A549 (cell line): ENCODE results near the gene RIC1. TPM values are rescaled to one million over a fixed set of nuclear protein-coding genes. Genes with fewer than 3 reads are reported as not detected.

Experiments
- ATAC-seq, 2 experiments: fragments of 200-7000 bp in 1 of 2; fragments of >200 bp in 1 of 2; cut with Nextera tagmentation in 1 of 2; cut with Tn5 transposase in 1 of 2; 3 replicates each; pipeline versions ENCODE4 v1.8.0 to v1.9.1; 2018 to 2020; ENCODE audit warnings: mild to moderate bottlenecking in 1 of 2, moderate library complexity in 1 of 2
- CTCF ChIA-PET: fragments of 300-600 bp; sonication (Branson Sonifier 250); formaldehyde crosslinking; extraction: SDS; loops from one replicate; lab custom pipeline; 2021; ENCODE audit warnings: antibody characterized with exemption, inconsistent platforms; lab: Yijun Ruan, JAX
- POLR2A ChIA-PET: fragments of 350-600 bp; formaldehyde crosslinking; extraction: SDS; loops from one replicate; lab custom pipeline; 2021; ENCODE audit warnings: antibody characterized with exemption, inconsistent platforms; lab: Yijun Ruan, JAX
- DNase-seq, 2 experiments: peaks; one replicate each; pipeline versions ENCODE4 v3.0.0 to v3.0.0-alpha.2; 2011 to 2016; ENCODE audit warnings: low read depth in 1 of 2, low spot score in 1 of 2
- FAIRE-seq: peaks from 2 replicates; lab custom pipeline; 2011; peaks lifted over from hg19 to GRCh38; lab: Jason Lieb, UNC
- H3K27ac ChIP-seq, 2 experiments: fragments of >200 bp; sonication (Bioruptor Twin); formaldehyde crosslinking; 3 replicates each; pipeline ENCODE4 v1.5.1; 2016 to 2017
- H3K4me1 ChIP-seq: fragments of >200 bp; sonication (Bioruptor Twin); formaldehyde crosslinking; 3 replicates; pipeline ENCODE4 v1.6.1; 2016
- H3K4me2 ChIP-seq: fragments of >200 bp; sonication (Bioruptor Twin); formaldehyde crosslinking; 3 replicates; pipeline ENCODE4 v1.6.1; 2016
- H3K4me3 ChIP-seq: fragments of >200 bp; sonication (Bioruptor Twin); formaldehyde crosslinking; 3 replicates; pipeline ENCODE4 v1.5.1; 2016
- H3K9me3 ChIP-seq: fragments of >200 bp; sonication (Bioruptor Twin); formaldehyde crosslinking; 3 replicates; pipeline ENCODE4 v1.6.1; 2016
- BHLHE40 ChIP-seq: IDR thresholded peaks from 2 replicates; pipeline ENCODE4 v1.6.1; 2012; ENCODE audit warnings: low read depth, low read length, inconsistent platforms
- CBX2 ChIP-seq: fragments of 200-600 bp; sonication (generic); IDR thresholded peaks from 2 replicates; pipeline ENCODE4 v1.6.1; 2016; ENCODE audit warnings: low read depth, mild to moderate bottlenecking, borderline replicate concordance
- CHD2 ChIP-seq: fragments of 150-350 bp; IDR thresholded peaks from 2 replicates; pipeline ENCODE4 v1.6.1; 2014; ENCODE audit warnings: low read length; ENCODE audit not compliant: partially characterized antibody
- E2F6 ChIP-seq: IDR thresholded peaks from 2 replicates; pipeline ENCODE4 v1.6.1; 2012; ENCODE audit warnings: low read depth, borderline replicate concordance
- EHMT2 ChIP-seq: fragments of 200-600 bp; sonication (generic); IDR thresholded peaks from 2 replicates; pipeline ENCODE4 v1.6.1; 2016; ENCODE audit warnings: antibody characterized with exemption, low read depth, mild to moderate bottlenecking, moderate library complexity
- ELK1 ChIP-seq: fragments of 150-350 bp; IDR thresholded peaks from 2 replicates; pipeline ENCODE4 v1.6.1; 2014; ENCODE audit warnings: low read depth, mild to moderate bottlenecking, low read length
- HDAC2 ChIP-seq: fragments of 200-600 bp; sonication (generic); IDR thresholded peaks from 2 replicates; pipeline ENCODE4 v1.6.1; 2016
- HOXA7 ChIP-seq: fragments of 250-450 bp; sonication (Bioruptor Pico); IDR thresholded peaks from 2 replicates; pipeline ENCODE4 v1.5.0; 2020; ENCODE audit warnings: mild to moderate bottlenecking, moderate library complexity
- HOXB13 ChIP-seq: fragments of 250-450 bp; sonication (Bioruptor Pico); IDR thresholded peaks from 2 replicates; pipeline ENCODE4 v1.5.0; 2020; ENCODE audit warnings: low read depth, mild to moderate bottlenecking, moderate library complexity
- HOXB5 ChIP-seq: fragments of 250-450 bp; sonication (Bioruptor Pico); IDR thresholded peaks from 2 replicates; pipeline ENCODE4 v1.5.0; 2020; ENCODE audit warnings: mild to moderate bottlenecking, moderate library complexity
- JUN ChIP-seq, 2 experiments: fragments of >200 bp; sonication (Bioruptor Twin); formaldehyde crosslinking; IDR thresholded peaks; 2 replicates in 1 of 2; 3 replicates in 1 of 2; pipeline ENCODE4 v1.6.1; 2016 to 2017
- JUNB ChIP-seq: fragments of >200 bp; sonication (Bioruptor Twin); formaldehyde crosslinking; IDR thresholded peaks from 2 replicates; pipeline ENCODE4 v1.6.1; 2016
- MAZ ChIP-seq: fragments of 150-350 bp; IDR thresholded peaks from 2 replicates; pipeline ENCODE4 v1.6.1; 2014; ENCODE audit warnings: antibody characterized with exemption, low read depth, low read length, borderline replicate concordance
- MYC ChIP-seq: IDR thresholded peaks from 2 replicates; pipeline ENCODE4 v1.6.1; 2012; ENCODE audit warnings: mild to moderate bottlenecking, inconsistent platforms, low read length, improper control_type of control experiment, borderline replicate concordance
- NFE2L2 ChIP-seq: fragments of 150-350 bp; conservative IDR thresholded peaks from 2 replicates; pipeline ENCODE4 v1.6.1; 2014; ENCODE audit warnings: low read length
- NR3C1 ChIP-seq: fragments of >200 bp; sonication (Bioruptor Twin); formaldehyde crosslinking; IDR thresholded peaks from 3 replicates; pipeline ENCODE4 v1.6.1; 2017
- PBX3 ChIP-seq: IDR thresholded peaks from 2 replicates; pipeline ENCODE4 v1.6.1; 2012
- PHF8 ChIP-seq: fragments of 200-600 bp; sonication (generic); IDR thresholded peaks from 2 replicates; pipeline ENCODE4 v1.6.1; 2016; ENCODE audit warnings: low read depth, mild to moderate bottlenecking, antibody characterized with exemption, moderate library complexity, borderline replicate concordance
- POLR2A ChIP-seq: IDR thresholded peaks from 2 replicates; pipeline ENCODE4 v1.6.1; 2012; ENCODE audit warnings: mild to moderate bottlenecking, low read length
- RAD21 ChIP-seq, 2 experiments: fragments of >200 bp in 1 of 2; sonication (Bioruptor Twin) in 1 of 2; formaldehyde crosslinking in 1 of 2; IDR thresholded peaks in 1 of 2; conservative IDR thresholded peaks in 1 of 2; 2 replicates in 1 of 2; 3 replicates in 1 of 2; pipeline ENCODE4 v1.6.1; 2012 to 2018; ENCODE audit warnings: inconsistent platforms in 1 of 2
- RARB ChIP-seq: fragments of 250-450 bp; sonication (Bioruptor Pico); IDR thresholded peaks from 2 replicates; pipeline ENCODE4 v1.8.0; 2021; ENCODE audit warnings: mild to moderate bottlenecking, moderate library complexity
- REST ChIP-seq: fragments of 200-600 bp; sonication (generic); IDR thresholded peaks from 2 replicates; pipeline ENCODE4 v1.6.1; 2016; ENCODE audit warnings: antibody characterized with exemption, mild to moderate bottlenecking, moderate library complexity
- RFX5 ChIP-seq: fragments of 450-650 bp; IDR thresholded peaks from 2 replicates; pipeline ENCODE4 v1.7.1; 2014; ENCODE audit warnings: antibody characterized with exemption, mild to moderate bottlenecking, moderate library complexity
- TP53 ChIP-seq: fragments of 250-450 bp; sonication (Bioruptor Pico); IDR thresholded peaks from 2 replicates; pipeline ENCODE4 v1.5.0; 2021; ENCODE audit warnings: mild to moderate bottlenecking, moderate library complexity
- ZNF302 ChIP-seq: fragments of 250-450 bp; sonication (Bioruptor Pico); IDR thresholded peaks from 2 replicates; pipeline ENCODE4 v1.9.0; 2021; ENCODE audit warnings: inconsistent platforms, mild to moderate bottlenecking, moderate library complexity
- WGBS: methylation state at CpG from one replicate; pipeline ENCODE4 v1.1.6; 2017; ENCODE audit errors: missing lambda C conversion rate; 5-methylcytosine and 5-hydroxymethylcytosine counted together
- polyA plus RNA-seq, 4 experiments: library from polyadenylated mRNA; depleted of rRNA in 3 of 4; stranded (reverse); fragments of >200 nt; fragmentation: RNase III in 1 of 4; extraction: RNeasy Plus Mini Kit Qiagen cat#74134 plus additional on column Dnase treatment in 1 of 4; gene quantifications; 2 replicates in 3 of 4; 3 replicates in 1 of 4; pipeline ENCODE4 v1.2.3, GENCODE V29; 2011 to 2017
- TF ChIP-seq, protein P1 (sequence below): fragments of >200 bp; sonication (Bioruptor Twin); formaldehyde crosslinking; IDR thresholded peaks from 2 replicates; pipeline ENCODE4 v1.6.1; 2016
- TF ChIP-seq, protein P2 (sequence below): fragments of >200 bp; sonication (Bioruptor Twin); formaldehyde crosslinking; IDR thresholded peaks from 3 replicates; pipeline ENCODE4 v1.5.1; 2016

RIC1 gene
- polyA plus RNA-seq, 2 of the 4 experiments (the other 2 are of a cell fraction), result 10.7 to 26.8 TPM

- ChIA-PET POLR2A (no interaction called here), CTCF (no interaction called here)
- H3K4me2 ChIP-seq, result no peak overlapping the region
- no peak for FAIRE-seq
- no peak overlapping the region for H3K27ac ChIP-seq
- 91% methylated on average over 7 of the region's 7 CpGs for WGBS
- no peak for DNase-seq
- 0 out of 3 replicates have a peak, but pooled peaks cover 3% of the 10 kb centered on the region for H3K9me3 ChIP-seq
- H3K4me3 ChIP-seq, result no peak overlapping the region
- TF ChIP-seq E2F6 (no peak), PHF8 (no peak), MAZ (no peak), RAD21 (conservative IDR thresholded peaks at IDR 0.05 in 1 of 2, IDR thresholded peaks at IDR 0.05 in 1 of 2) (no peak), HDAC2 (no peak), RFX5 (no peak)
- TF ChIP-seq, protein P1, sequence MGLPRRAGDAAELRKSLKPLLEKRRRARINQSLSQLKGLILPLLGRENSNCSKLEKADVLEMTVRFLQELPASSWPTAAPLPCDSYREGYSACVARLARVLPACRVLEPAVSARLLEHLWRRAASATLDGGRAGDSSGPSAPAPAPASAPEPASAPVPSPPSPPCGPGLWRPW, result no peak
- H3K4me1 ChIP-seq, result no peaks in the 10 kb centered on the region
- no peak for ATAC-seq
These were observed 55.2 kb downstream of the RIC1 start for GRCh38 chr9:5684101-5684500.

- TF ChIP-seq RARB (CRISPR knock-in tag), result no peak
- no peak for TF ChIP-seq CHD2
- TF ChIP-seq REST, result no peak
- TF ChIP-seq POLR2A, result no peak
- no peak for TF ChIP-seq HOXB5 (CRISPR knock-in tag)
- no peak for TF ChIP-seq RAD21 (conservative IDR thresholded peaks at IDR 0.05 in 1 of 2, IDR thresholded peaks at IDR 0.05 in 1 of 2)
- no peak for TF ChIP-seq BHLHE40
- TF ChIP-seq NFE2L2, result no peak
- no peak for TF ChIP-seq HOXB13 (CRISPR knock-in tag)
- TF ChIP-seq, all 56 proteins: peak for 0
- peak in 1 of 2 experiments; percentile 6 for DNase-seq
- WGBS, result 90% methylated on average over 1 of the region's 1 CpG
- no peak for ATAC-seq
- Histone ChIP-seq H3K4me1 (0 out of 3 replicates have a peak, but pooled peaks cover 4% of the 10 kb centered on the region), H3K4me2 (no peak overlapping the region), H3K9me3 (0 out of 3 replicates have a peak, but pooled peaks cover 3% of the 10 kb centered on the region), H3K27ac (no peak overlapping the region), H3K4me3 (no peak overlapping the region)
- ChIA-PET CTCF (interaction anchor here (0.7 kb wide), 1 partner anchor 98 kb away, joined by 5 read pairs; no protein-coding TSS in a partner anchor), POLR2A (no interaction called here)
- FAIRE-seq, result no peak
These were observed 59.2 kb downstream of the RIC1 start for GRCh38 chr9:5688109-5688508.

- FAIRE-seq, result no peak
- no peak for TF ChIP-seq JUNB
- TF ChIP-seq ZNF302 (CRISPR knock-in tag), result no peak
- no peak for TF ChIP-seq PBX3
- no peak for TF ChIP-seq HOXA7 (CRISPR knock-in tag)
- TF ChIP-seq, protein P2, sequence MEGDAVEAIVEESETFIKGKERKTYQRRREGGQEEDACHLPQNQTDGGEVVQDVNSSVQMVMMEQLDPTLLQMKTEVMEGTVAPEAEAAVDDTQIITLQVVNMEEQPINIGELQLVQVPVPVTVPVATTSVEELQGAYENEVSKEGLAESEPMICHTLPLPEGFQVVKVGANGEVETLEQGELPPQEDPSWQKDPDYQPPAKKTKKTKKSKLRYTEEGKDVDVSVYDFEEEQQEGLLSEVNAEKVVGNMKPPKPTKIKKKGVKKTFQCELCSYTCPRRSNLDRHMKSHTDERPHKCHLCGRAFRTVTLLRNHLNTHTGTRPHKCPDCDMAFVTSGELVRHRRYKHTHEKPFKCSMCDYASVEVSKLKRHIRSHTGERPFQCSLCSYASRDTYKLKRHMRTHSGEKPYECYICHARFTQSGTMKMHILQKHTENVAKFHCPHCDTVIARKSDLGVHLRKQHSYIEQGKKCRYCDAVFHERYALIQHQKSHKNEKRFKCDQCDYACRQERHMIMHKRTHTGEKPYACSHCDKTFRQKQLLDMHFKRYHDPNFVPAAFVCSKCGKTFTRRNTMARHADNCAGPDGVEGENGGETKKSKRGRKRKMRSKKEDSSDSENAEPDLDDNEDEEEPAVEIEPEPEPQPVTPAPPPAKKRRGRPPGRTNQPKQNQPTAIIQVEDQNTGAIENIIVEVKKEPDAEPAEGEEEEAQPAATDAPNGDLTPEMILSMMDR, result no peak
- TF ChIP-seq MYC, result no peak
- TF ChIP-seq TP53 (CRISPR knock-in tag), result no peak
- TF ChIP-seq BHLHE40, result no peak
- TF ChIP-seq EHMT2, result no peak
- no peak for TF ChIP-seq NR3C1
- no peak for TF ChIP-seq RAD21 (conservative IDR thresholded peaks at IDR 0.05 in 1 of 2, IDR thresholded peaks at IDR 0.05 in 1 of 2)
- no peak for TF ChIP-seq JUN (IDR thresholded peaks at IDR 0.05)
- no peak for TF ChIP-seq CBX2
- no peak for TF ChIP-seq ELK1
These were observed 61.4 kb downstream of the RIC1 start for GRCh38 chr9:5690278-5690677.

More at GRCh38 chr9:5690278-5690677, 61.4 kb downstream of the RIC1 start:
- Histone ChIP-seq H3K27ac (no peak overlapping the region), H3K4me3 (no peak overlapping the region), H3K9me3 (no peaks in the 10 kb centered on the region), H3K4me1 (0 out of 3 replicates have a peak, but pooled peaks cover 4% of the 10 kb centered on the region), H3K4me2 (0 out of 3 replicates have a peak overlapping the region, but pooled peaks have one; percentile 2)
- WGBS, result 56% methylated on average over 1 of the region's 1 CpG
- ChIA-PET CTCF (no interaction called here), POLR2A (no interaction called here)
- DNase-seq (no peak), ATAC-seq (no peak)
